Measurements from ENCODE around the gene KRTAP16-1. TPM values are rescaled to one million over a fixed set of nuclear protein-coding genes. Genes with fewer than 3 reads are reported as not detected.

Gene KRTAP16-1
- total RNA-seq, 4 donors from 2014 or later, result not detected

- Histone ChIP-seq H3K9me3 (no peaks in the 10 kb centered on the region), H3K27me3 (no peaks in the 10 kb centered on the region), H3K27ac (no peak within 1 kb of the TSS), H3K36me3 (no peaks in the 10 kb centered on the region), H3K4me3 (no peak within 1 kb of the TSS), H3K4me1 (no peaks in the 10 kb centered on the region)
- TF ChIP-seq CTCF (IDR thresholded peaks at IDR 0.05) (no peak), POLR2A (IDR thresholded peaks at IDR 0.05) (no peak)
- DNase-seq, result no peak
These were observed 6.9 kb downstream of the KRTAP16-1 start, which contains the start of gene KRTAP29-1 for GRCh38 chr17:41301916-41302901. KRTAP29-1 (minus strand) TSS chr17:41302851; CDS start chr17:41302851, 0 bp downstream.

- no peak for DNase-seq
- no peaks in the 10 kb centered on the region for H3K36me3 ChIP-seq
- H3K27me3 ChIP-seq, result no peaks in the 10 kb centered on the region
- H3K27ac ChIP-seq, result no peak overlapping the region
- TF ChIP-seq POLR2A (IDR thresholded peaks at IDR 0.05) (no peak), CTCF (IDR thresholded peaks at IDR 0.05) (no peak)
- H3K4me1 ChIP-seq, result no peaks in the 10 kb centered on the region
- no peaks in the 10 kb centered on the region for H3K9me3 ChIP-seq
- no peak overlapping the region for H3K4me3 ChIP-seq
These were observed 7.8 kb downstream of the KRTAP16-1 start for GRCh38 chr17:41301204-41301790.

- H3K36me3 ChIP-seq, result no peaks in the 10 kb centered on the region
- no peak for TF ChIP-seq POLR2A (IDR thresholded peaks at IDR 0.05)
- no peak for TF ChIP-seq CTCF (IDR thresholded peaks at IDR 0.05)
- H3K9me3 ChIP-seq, result no peaks in the 10 kb centered on the region
- H3K27me3 ChIP-seq, result no peaks in the 10 kb centered on the region
- no peak for DNase-seq
- no peak overlapping the region for H3K27ac ChIP-seq
- no peak overlapping the region for H3K4me3 ChIP-seq
- no peaks in the 10 kb centered on the region for H3K4me1 ChIP-seq
These were observed 10.5 kb downstream of the KRTAP16-1 start for GRCh38 chr17:41298458-41299135.

GRCh38 chr17:41296846-41297245, 12.3 kb downstream of the KRTAP16-1 start:
- DNase-seq, result no peak
- Histone ChIP-seq H3K4me3 (no peak overlapping the region), H3K36me3 (no peaks in the 10 kb centered on the region), H3K27me3 (no peaks in the 10 kb centered on the region), H3K4me1 (no peaks in the 10 kb centered on the region), H3K27ac (no peak overlapping the region), H3K9me3 (no peaks in the 10 kb centered on the region)
- TF ChIP-seq POLR2A (IDR thresholded peaks at IDR 0.05) (no peak), CTCF (IDR thresholded peaks at IDR 0.05) (no peak)

- Histone ChIP-seq H3K4me3 (no peak overlapping the region), H3K27ac (no peak overlapping the region), H3K9me3 (no peaks in the 10 kb centered on the region), H3K27me3 (no peaks in the 10 kb centered on the region), H3K4me1 (no peaks in the 10 kb centered on the region), H3K36me3 (no peaks in the 10 kb centered on the region)
- TF ChIP-seq POLR2A (IDR thresholded peaks at IDR 0.05) (no peak), CTCF (IDR thresholded peaks at IDR 0.05) (no peak)
- DNase-seq, result no peak
These were observed 15.1 kb downstream of the KRTAP16-1 start for GRCh38 chr17:41294016-41294415.

All from Peyer's patch (tissue), 4 donors.